Activated CD8-positive, alpha-beta T cell treated with anti-CD3 and anti-CD28 coated beads, Interleukin-2, amount 10 ng/mL, durations not matched to agents 7 days and 5 days (primary cell): Measurements from ENCODE around the gene CRHR1. TPM values are rescaled to one million over a fixed set of nuclear protein-coding genes. Genes with fewer than 3 reads are reported as not detected.

ENCODE experiments used
- ATAC-seq: fragments of 150-1000 bp; cut with Tn5 transposase; one replicate; pipeline ENCODE4 v1.10.0; 2021; ENCODE audit warnings: moderate library complexity
- CTCF ChIA-PET: fragments of 350-600 bp; sonication (Branson Sonifier 250); formaldehyde crosslinking; loops from one replicate; lab custom pipeline; 2021; ENCODE audit warnings: antibody characterized with exemption; lab: Charles Lee
- POLR2A ChIA-PET: fragments of 350-600 bp; sonication (Branson Sonifier 250); formaldehyde crosslinking; loops from one replicate; lab custom pipeline; 2021; ENCODE audit warnings: antibody characterized with exemption; lab: Charles Lee
- DNase-seq: peaks from one replicate; pipeline ENCODE4 v3.0.0-alpha.2; 2020
- H3K27ac Mint-ChIP-seq: one replicate; pipeline ENCODE4 v1.8.0; 2021; ENCODE audit warnings: mild to moderate bottlenecking, mixed read lengths
- H3K27me3 Mint-ChIP-seq: one replicate; pipeline ENCODE4 v1.8.0; 2021; ENCODE audit warnings: low read depth, mixed read lengths
- H3K36me3 Mint-ChIP-seq: one replicate; pipeline ENCODE4 v1.8.0; 2021; ENCODE audit warnings: low read depth, mixed read lengths
- H3K4me1 Mint-ChIP-seq: one replicate; pipeline ENCODE4 v1.8.0; 2021; ENCODE audit warnings: low read depth, mixed read lengths
- H3K4me3 Mint-ChIP-seq: one replicate; pipeline ENCODE4 v1.8.0; 2021; ENCODE audit warnings: mild to moderate bottlenecking, mixed read lengths
- H3K9me3 Mint-ChIP-seq: one replicate; pipeline ENCODE4 v1.8.0; 2022; ENCODE audit warnings: mixed read lengths; ENCODE audit not compliant: insufficient read depth
- total RNA-seq, 2 experiments: library from RNA; stranded (reverse); gene quantifications; one replicate each; pipeline ENCODE4 v1.2.3, GENCODE V29; 2021

The CRHR1 gene
- total RNA-seq, 2 experiments from 2014 or later, result not detected

- H3K27me3 Mint-ChIP-seq, result peaks cover 4% of the 10 kb centered on the region
- DNase-seq, result no peak
- no peak for ATAC-seq
- H3K36me3 Mint-ChIP-seq, result no peaks in the 10 kb centered on the region
- ChIA-PET CTCF (interaction anchor here (0.5 to 1.5 kb wide), 2 partner anchors 27 to 37 kb away, joined by 3 to 6 read pairs; no protein-coding TSS in a partner anchor), POLR2A (no interaction called here)
- H3K4me3 Mint-ChIP-seq, result no peak overlapping the region
- no peaks in the 10 kb centered on the region for H3K4me1 Mint-ChIP-seq
- H3K9me3 Mint-ChIP-seq, result no peaks in the 10 kb centered on the region
- H3K27ac Mint-ChIP-seq, result no peak overlapping the region
Observed at GRCh38 chr17:45815752-45816151, 31.6 kb downstream of the CRHR1 start.

GRCh38 chr17:45818041-45818440 is 33.9 kb downstream of the CRHR1 start:
- Mint-ChIP-seq H3K9me3 (no peaks in the 10 kb centered on the region), H3K36me3 (no peaks in the 10 kb centered on the region), H3K4me1 (no peaks in the 10 kb centered on the region), H3K27me3 (peaks cover 2% of the 10 kb centered on the region), H3K4me3 (no peak overlapping the region), H3K27ac (no peak overlapping the region)
- POLR2A ChIA-PET, result no interaction called here
- CTCF ChIA-PET, result interaction anchor here (1.9 kb wide), 1 partner anchor 14 kb away, joined by 10 read pairs; no protein-coding TSS in a partner anchor
- DNase-seq, result no peak
- ATAC-seq, result no peak

GRCh38 chr17:45818699-45819098 is 34.6 kb downstream of the CRHR1 start:
- DNase-seq, result no peak
- no peaks in the 10 kb centered on the region for H3K27me3 Mint-ChIP-seq
- H3K27ac Mint-ChIP-seq, result no peak overlapping the region
- H3K9me3 Mint-ChIP-seq, result no peaks in the 10 kb centered on the region
- no peak for ATAC-seq
- ChIA-PET POLR2A (no interaction called here), CTCF (interaction anchor here (1.9 kb wide), 1 partner anchor 14 kb away, joined by 10 read pairs; no protein-coding TSS in a partner anchor)
- H3K4me3 Mint-ChIP-seq, result no peak overlapping the region
- no peaks in the 10 kb centered on the region for H3K4me1 Mint-ChIP-seq
- H3K36me3 Mint-ChIP-seq, result no peaks in the 10 kb centered on the region

GRCh38 chr17:45819632-45820031 is 35.5 kb downstream of the CRHR1 start:
- Mint-ChIP-seq H3K4me3 (no peak overlapping the region), H3K27ac (no peak overlapping the region), H3K4me1 (no peaks in the 10 kb centered on the region), H3K36me3 (no peaks in the 10 kb centered on the region), H3K9me3 (no peaks in the 10 kb centered on the region), H3K27me3 (no peaks in the 10 kb centered on the region)
- DNase-seq (no peak), ATAC-seq (no peak)
- ChIA-PET CTCF (interaction anchor here (0.9 to 1.9 kb wide), 3 partner anchors 13 to 180 kb away, joined by 3 to 10 read pairs (median 3); no protein-coding TSS in a partner anchor), POLR2A (interaction anchor here (0.6 kb wide), 1 partner anchor 512 kb away, joined by 3 read pairs; no protein-coding TSS in a partner anchor)

GRCh38 chr17:45820052-45820780 is 36.1 kb downstream of the CRHR1 start:
- Mint-ChIP-seq H3K27ac (no peak overlapping the region), H3K4me3 (no peak overlapping the region), H3K4me1 (no peaks in the 10 kb centered on the region), H3K9me3 (no peaks in the 10 kb centered on the region), H3K36me3 (no peaks in the 10 kb centered on the region), H3K27me3 (no peaks in the 10 kb centered on the region)
- DNase-seq, result no peak
- no peak for ATAC-seq
- POLR2A ChIA-PET, result no interaction called here
- CTCF ChIA-PET, result interaction anchor here (0.9 to 1.9 kb wide), 3 partner anchors 12 to 180 kb away, joined by 3 to 10 read pairs (median 3); no protein-coding TSS in a partner anchor

GRCh38 chr17:45821147-45821546 is 37.0 kb downstream of the CRHR1 start:
- H3K27ac Mint-ChIP-seq, result no peak overlapping the region
- no peak overlapping the region for H3K4me3 Mint-ChIP-seq
- POLR2A ChIA-PET, result no interaction called here
- H3K4me1 Mint-ChIP-seq, result no peaks in the 10 kb centered on the region
- CTCF ChIA-PET, result no interaction called here
- DNase-seq (no peak), ATAC-seq (no peak)
- no peaks in the 10 kb centered on the region for H3K36me3 Mint-ChIP-seq
- H3K27me3 Mint-ChIP-seq, result no peaks in the 10 kb centered on the region
- H3K9me3 Mint-ChIP-seq, result no peaks in the 10 kb centered on the region

- CTCF ChIA-PET, result interaction anchor here (0.7 kb wide), 1 partner anchor 183 kb away, joined by 3 read pairs; no protein-coding TSS in a partner anchor
Observed at GRCh38 chr17:45823598-45823997, 39.5 kb downstream of the CRHR1 start.

GRCh38 chr17:45824475-45824874 is 40.4 kb downstream of the CRHR1 start:
- CTCF ChIA-PET, result no interaction called here
- ATAC-seq (no peak), DNase-seq (no peak)
- POLR2A ChIA-PET, result no interaction called here
- Mint-ChIP-seq H3K4me1 (peaks cover 6% of the 10 kb centered on the region), H3K27ac (no peak overlapping the region), H3K36me3 (no peaks in the 10 kb centered on the region), H3K27me3 (peaks cover 3% of the 10 kb centered on the region), H3K4me3 (no peak overlapping the region), H3K9me3 (no peaks in the 10 kb centered on the region)

More at GRCh38 chr17:45823598-45823997, 39.5 kb downstream of the CRHR1 start:
- peak; percentile 54 for ATAC-seq
- POLR2A ChIA-PET, result no interaction called here
- no peak overlapping the region for H3K27ac Mint-ChIP-seq
- DNase-seq, result peak; percentile 53
- peaks cover 5% of the 10 kb centered on the region for H3K4me1 Mint-ChIP-seq
- H3K36me3 Mint-ChIP-seq, result no peaks in the 10 kb centered on the region
- H3K27me3 Mint-ChIP-seq, result no peaks in the 10 kb centered on the region
- no peak overlapping the region for H3K4me3 Mint-ChIP-seq
- H3K9me3 Mint-ChIP-seq, result no peaks in the 10 kb centered on the region

GRCh38 chr17:45824901-45825492 is 40.9 kb downstream of the CRHR1 start:
- CTCF ChIA-PET, result no interaction called here

GRCh38 chr17:45825792-45826191 is 41.7 kb downstream of the CRHR1 start:
- H3K36me3 Mint-ChIP-seq, result no peaks in the 10 kb centered on the region
- no peak overlapping the region for H3K27ac Mint-ChIP-seq
- ATAC-seq (no peak), DNase-seq (no peak)
- CTCF ChIA-PET, result no interaction called here
- POLR2A ChIA-PET, result no interaction called here
- peaks cover 6% of the 10 kb centered on the region for H3K4me1 Mint-ChIP-seq
- H3K4me3 Mint-ChIP-seq, result no peak overlapping the region
- peaks cover 3% of the 10 kb centered on the region for H3K27me3 Mint-ChIP-seq
- H3K9me3 Mint-ChIP-seq, result no peaks in the 10 kb centered on the region

More at GRCh38 chr17:45824901-45825492, 40.9 kb downstream of the CRHR1 start:
- ATAC-seq, result no peak
- POLR2A ChIA-PET, result no interaction called here
- no peaks in the 10 kb centered on the region for H3K36me3 Mint-ChIP-seq
- no peak overlapping the region for H3K27ac Mint-ChIP-seq
- peaks cover 6% of the 10 kb centered on the region for H3K4me1 Mint-ChIP-seq
- peaks cover 3% of the 10 kb centered on the region for H3K27me3 Mint-ChIP-seq
- no peaks in the 10 kb centered on the region for H3K9me3 Mint-ChIP-seq
- no peak overlapping the region for H3K4me3 Mint-ChIP-seq
- no peak for DNase-seq

- H3K4me1 Mint-ChIP-seq, result peaks cover 6% of the 10 kb centered on the region
- no peak overlapping the region for H3K4me3 Mint-ChIP-seq
- ATAC-seq (no peak), DNase-seq (no peak)
- no peaks in the 10 kb centered on the region for H3K9me3 Mint-ChIP-seq
- CTCF ChIA-PET, result interaction anchor here (1.0 to 1.3 kb wide), 2 partner anchors 45 to 187 kb away, joined by 3 to 5 read pairs; no protein-coding TSS in a partner anchor
- no peaks in the 10 kb centered on the region for H3K36me3 Mint-ChIP-seq
- H3K27me3 Mint-ChIP-seq, result peaks cover 3% of the 10 kb centered on the region
- H3K27ac Mint-ChIP-seq, result no peak overlapping the region
- POLR2A ChIA-PET, result no interaction called here
Observed at GRCh38 chr17:45826919-45827588, 42.9 kb downstream of the CRHR1 start.
